ENCODE measurements around the gene PSME3IP1.

- TF ChIP-seq, protein P1, sequence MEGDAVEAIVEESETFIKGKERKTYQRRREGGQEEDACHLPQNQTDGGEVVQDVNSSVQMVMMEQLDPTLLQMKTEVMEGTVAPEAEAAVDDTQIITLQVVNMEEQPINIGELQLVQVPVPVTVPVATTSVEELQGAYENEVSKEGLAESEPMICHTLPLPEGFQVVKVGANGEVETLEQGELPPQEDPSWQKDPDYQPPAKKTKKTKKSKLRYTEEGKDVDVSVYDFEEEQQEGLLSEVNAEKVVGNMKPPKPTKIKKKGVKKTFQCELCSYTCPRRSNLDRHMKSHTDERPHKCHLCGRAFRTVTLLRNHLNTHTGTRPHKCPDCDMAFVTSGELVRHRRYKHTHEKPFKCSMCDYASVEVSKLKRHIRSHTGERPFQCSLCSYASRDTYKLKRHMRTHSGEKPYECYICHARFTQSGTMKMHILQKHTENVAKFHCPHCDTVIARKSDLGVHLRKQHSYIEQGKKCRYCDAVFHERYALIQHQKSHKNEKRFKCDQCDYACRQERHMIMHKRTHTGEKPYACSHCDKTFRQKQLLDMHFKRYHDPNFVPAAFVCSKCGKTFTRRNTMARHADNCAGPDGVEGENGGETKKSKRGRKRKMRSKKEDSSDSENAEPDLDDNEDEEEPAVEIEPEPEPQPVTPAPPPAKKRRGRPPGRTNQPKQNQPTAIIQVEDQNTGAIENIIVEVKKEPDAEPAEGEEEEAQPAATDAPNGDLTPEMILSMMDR (IDR thresholded peaks at IDR 0.05), result no peak
- no peak for TF ChIP-seq POLR2A (IDR thresholded peaks at IDR 0.05)
Observed at GRCh38 chr16:57107321-57107922, 78.4 kb downstream of the PSME3IP1 start.
